Stimulated activated CD8-positive, alpha-beta memory T cell treated with anti-CD3 and anti-CD28 coated beads, Interleukin-15, amount 100 ng/mL, for 24 hours (primary cell): ENCODE measurements around the gene PRKD1.

Source experiments
- DNase-seq: peaks from one replicate; pipeline ENCODE4 v3.0.0-alpha.2; 2020; ENCODE audit warnings: low read depth

PRKD1 gene

GRCh38 chr14:29672831-29673230, 254.8 kb downstream of the PRKD1 start:
- no peak for DNase-seq

DNA sequence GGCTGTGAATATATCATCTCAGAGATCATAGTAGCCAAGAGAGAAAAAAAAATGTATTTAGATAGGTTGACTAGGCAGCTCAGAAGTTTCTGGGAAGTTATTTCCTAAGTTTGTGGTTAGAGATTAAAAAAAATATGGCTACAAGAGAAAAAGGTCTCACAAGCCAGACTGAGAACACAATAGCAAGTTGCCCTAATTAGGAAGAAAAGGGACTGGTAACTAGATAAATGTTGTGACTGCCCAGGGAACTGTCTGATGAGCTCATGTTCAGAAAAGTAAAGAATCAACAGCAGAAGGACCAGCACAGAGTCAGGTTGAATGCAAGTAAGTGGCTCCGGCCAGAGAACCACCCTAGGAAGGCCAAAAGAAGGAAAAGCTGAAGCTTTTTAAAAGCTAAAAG, 256.6 kb downstream of the PRKD1 start:
- DNase-seq: no peak

DNA sequence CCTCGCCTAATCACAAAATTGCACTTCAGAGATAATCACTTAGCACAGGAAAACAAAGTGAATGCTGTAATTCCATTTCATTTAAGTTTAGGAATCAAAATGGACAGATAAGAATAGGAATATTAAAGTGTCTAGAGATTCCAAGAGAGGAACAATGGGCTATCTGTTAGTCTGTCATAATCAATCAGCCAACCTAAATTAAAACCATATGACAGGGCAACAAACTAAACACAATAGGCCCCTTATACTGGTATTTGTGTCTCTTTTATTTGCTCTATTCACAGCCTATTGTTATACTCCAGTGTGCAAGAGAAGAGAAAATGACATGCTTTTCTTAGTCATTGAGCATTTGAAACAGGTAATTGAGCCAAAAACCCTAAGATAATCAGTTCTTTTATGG, 259.4 kb downstream of the PRKD1 start:
- DNase-seq: no peak

- DNase-seq: no peak
Observed at GRCh38 chr14:29664515-29664914, 263.1 kb downstream of the PRKD1 start.

DNA sequence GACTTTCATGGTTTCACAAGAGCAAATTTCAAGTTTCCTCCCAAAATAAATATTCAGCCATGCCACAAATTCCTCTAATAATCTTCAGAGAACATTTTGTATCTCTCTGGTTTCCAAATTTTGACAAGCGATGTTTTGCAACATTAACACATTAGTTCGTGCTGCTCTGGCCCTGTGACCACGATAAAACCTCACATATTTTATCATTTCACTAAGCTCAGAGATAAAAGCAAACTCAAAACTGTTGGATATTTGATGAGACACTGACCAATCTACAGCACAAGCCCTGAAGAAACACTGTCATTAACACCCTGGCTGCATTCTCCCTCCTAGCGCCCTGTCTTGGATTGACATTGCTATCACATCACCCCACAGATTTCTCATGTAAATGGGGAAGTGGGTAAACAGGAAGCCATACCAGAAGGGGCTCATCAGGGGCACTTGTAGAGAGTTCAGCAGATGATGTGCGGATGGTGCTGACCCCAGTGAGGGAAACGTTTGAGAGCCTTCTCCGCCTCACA, 264.3 kb downstream of the PRKD1 start:
- no peak for DNase-seq

DNA sequence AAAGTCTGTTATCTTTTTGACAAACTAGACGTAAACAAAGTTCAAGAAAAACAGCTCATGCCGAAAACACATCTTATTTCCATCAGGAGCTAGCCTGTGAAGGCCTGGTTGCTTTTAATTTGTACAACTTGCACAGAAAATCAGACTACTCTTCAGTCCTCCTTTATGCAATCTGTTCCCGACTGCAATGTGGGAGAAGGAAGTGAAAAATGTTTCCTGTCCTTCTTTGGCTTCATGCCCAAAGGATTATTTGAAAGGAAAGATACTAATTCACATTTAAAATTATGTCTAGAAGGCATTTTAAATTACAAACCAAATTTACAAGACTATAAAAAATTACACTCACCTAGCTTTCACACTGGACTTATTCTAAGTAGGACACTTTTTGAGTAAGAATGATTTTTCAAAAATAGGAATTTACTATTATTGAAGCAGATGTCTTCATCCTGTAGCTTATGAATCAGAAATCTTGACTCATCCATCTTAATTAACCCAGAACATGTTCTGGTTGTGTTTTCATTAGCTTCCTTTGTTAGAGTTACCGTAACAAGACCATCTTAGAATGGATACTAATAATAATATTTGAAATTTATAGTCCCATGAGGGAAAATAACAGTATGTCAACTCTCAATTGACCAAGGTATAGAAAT, 272.6 kb downstream of the PRKD1 start:
- no peak for DNase-seq

- no peak for DNase-seq
Observed at GRCh38 chr14:29653303-29653702, 274.3 kb downstream of the PRKD1 start.

- DNase-seq: no peak
Observed at GRCh38 chr14:29652571-29652970, 275.1 kb downstream of the PRKD1 start.

- DNase-seq: no peak
Observed at GRCh38 chr14:29650554-29651269, 276.9 kb downstream of the PRKD1 start.

DNA sequence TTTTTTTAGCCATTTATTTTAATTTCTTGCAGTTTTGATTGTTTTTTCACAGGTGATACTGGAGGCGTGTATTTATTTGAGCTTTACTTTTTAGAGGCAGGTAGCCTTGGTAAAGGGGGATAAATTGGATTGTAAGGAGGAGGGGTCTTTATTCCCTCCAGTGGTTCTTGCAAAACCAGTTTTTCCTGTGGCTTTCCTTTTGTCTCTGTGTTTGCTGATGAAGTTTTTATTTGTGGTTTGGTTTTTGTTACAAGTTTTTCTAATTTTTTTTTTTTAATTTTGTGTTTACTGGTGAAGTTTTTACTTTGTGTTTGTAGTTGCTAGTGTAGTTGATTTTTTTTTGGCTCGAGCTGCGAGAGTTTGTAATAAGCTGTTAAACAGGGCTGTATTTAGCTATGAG, 278.5 kb downstream of the PRKD1 start:
- no peak for DNase-seq

DNA sequence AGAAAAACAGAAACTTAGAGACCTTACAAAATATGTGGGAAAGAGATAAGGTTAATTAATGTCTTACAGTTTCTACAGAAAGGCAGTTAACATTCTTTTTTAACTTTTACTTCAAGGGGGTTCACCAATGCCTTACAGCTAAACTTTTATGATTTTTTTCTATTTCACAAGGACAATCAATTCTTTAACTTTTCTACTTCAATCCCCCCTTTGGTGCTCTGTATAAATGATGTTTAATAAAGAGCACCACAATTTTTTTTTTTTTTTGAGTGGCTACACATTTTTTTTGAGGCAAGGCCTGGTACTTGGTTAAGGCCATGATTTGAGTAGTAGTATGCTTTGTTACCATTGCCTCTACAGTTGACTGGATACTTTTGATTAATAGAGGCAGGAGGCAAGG, 279.6 kb downstream of the PRKD1 start:
- DNase-seq: no peak

GRCh38 chr14:29645117-29645516, 282.5 kb downstream of the PRKD1 start:
- DNase-seq: no peak

DNA sequence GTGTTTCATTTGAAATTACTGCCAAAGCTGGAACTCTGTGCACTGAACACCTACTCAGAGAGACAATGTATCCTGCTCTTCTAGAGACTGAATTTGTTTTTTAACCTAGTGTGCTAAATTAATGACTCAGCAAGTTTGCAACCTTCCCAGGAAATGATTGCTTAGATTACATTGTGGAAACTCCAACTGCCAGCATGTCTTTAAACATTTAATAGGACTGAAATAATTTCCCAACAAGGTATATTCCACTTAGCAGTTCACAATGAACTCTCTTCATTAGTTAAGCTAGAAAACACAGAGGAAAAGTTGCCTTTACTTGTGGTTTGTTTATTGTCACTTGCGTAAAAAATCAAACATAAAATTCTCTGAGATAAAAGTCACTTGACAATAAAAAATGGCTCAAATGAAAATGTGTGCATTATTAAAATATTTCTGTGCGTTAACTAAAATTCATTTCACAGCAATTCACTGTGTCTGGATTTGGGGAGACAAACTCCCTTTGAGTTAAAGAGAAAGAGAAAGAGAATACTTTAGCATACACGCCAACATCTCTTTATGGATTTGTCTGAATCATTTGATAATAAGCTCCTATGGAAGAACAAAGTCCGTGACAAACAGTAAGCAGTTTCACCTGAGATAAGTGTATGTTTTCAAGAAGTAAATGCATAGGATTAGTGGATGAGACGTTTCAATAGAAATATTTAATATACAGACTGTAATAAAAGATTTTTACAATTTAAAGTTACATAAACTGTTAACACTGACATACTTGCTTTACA, 284.0 kb downstream of the PRKD1 start:
- no peak for DNase-seq

DNA sequence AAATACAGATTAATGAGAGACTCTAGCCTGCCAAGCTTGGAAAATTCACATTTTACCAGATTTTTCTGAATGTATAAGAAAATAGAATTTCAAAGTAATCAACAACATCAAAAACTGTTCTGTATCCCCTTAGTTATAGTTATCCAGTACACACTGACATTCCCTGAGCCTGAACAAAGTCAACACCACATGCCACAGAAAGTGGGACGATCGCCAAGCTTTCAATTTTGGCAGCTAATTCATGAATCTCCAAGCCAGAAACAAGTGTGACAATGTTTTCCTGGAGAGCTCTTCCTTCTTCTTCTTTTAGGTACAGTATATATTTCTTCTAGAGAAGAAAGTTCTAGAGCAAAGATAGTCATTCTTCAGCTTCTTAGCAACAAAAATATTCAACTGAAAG, 290.2 kb downstream of the PRKD1 start:
- no peak for DNase-seq

DNA sequence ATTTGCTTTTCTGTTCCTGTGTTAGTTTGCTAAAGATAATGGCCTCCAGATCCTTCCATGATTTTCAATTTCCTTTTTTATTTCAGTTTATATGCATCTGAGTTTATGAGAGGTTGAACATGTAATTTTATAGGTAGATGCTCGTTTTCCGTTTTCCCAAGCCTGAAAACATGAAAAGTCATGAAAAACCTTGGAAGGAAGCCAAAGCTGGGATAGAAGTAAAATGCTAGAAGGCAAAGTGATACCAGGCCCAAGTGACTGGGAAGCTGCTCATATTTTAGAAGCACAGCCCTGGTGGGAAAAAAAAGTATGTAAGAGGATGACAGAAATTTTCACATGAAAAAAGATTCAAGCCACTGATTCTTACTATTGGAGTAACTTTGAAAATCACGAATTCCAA, 290.8 kb downstream of the PRKD1 start:
- DNase-seq: no peak

DNA sequence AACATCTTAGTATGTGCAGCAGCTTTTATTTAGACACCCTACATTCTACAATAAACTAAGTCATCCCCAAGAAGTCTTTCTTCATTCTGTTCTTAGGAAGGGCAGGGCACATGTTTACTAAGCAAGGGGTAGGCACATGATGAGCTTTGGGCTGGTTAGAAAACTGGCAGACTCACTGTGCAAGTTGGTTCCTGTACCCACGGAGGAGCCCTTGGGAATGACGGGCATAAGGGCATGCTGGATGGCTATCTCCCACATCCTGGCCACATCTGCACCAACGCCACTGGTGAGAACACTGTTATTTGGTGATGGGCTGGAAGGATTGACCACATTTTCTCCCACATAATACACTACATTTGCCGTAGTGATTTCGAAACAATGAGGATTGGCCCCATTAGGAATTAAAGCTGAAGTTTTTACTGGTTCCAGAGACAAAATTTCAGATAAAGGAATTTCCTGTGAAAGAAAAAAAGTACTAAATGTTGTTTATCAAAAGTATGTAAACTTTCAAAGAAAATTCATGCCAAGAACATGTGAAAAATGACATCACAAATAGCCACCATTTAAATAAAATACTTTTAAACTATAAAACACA, 297.0 kb downstream of the PRKD1 start:
- DNase-seq: no peak

GRCh38 chr14:29629839-29630238, 297.8 kb downstream of the PRKD1 start:
- no peak for DNase-seq

- DNase-seq: no peak
Observed at GRCh38 chr14:29627137-29627536, 300.5 kb downstream of the PRKD1 start.

DNA sequence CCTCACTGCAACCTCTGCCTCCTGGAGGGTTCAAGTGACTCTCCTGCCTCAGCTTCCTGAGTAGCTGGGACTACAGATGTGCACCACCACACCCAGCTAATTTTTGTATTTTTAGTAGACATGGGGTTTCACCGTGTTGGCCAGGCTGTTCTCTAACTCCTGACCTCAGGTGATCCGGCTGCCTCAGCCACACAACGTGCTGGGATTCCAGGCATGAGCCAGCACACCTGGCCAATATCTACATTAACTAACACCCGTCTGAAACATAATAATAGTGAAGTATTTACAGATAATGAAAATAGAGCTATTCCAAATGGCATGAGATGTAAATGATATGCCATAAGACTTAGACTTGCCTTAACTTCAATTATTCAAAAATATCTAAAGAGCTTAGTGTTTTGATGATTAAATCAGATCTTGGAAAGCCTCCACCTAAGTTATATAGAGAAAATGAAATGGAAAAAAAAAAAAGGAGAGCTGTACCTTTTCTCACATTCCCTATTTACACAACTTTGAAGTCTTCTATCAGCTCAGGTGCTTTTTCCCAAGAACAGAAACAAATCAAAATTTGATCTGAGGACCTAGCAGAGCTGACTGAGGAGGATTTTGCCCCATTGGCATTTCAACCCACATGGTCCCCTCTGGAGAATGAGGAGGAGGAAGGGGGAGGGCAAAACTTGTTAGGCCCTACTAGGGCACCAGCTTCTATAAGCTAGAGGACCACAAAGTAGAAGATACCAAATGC, 309.2 kb downstream of the PRKD1 start:
- no peak for DNase-seq

DNA sequence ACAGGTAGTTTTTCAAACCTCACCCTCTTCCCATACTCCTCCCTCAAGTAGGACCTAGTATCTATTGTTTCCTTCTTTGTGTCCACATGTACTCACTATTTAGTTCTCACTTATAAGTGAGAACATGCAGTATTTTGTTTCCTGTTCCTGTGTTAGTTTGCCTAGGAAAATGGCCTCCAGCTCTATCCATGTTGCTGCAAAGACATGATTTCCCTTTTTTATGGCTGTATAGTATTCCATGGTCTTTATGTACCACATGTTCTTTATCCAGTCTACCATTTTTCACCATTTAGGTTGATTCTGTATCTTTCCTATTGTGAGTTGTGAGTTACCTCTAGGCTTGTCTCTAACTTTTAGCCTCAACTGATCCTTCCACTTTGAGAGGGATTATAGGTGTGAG, 310.7 kb downstream of the PRKD1 start:
- DNase-seq: no peak

GRCh38 chr14:29608861-29609260, 318.8 kb downstream of the PRKD1 start:
- no peak for DNase-seq

GRCh38 chr14:29607169-29607568, 320.5 kb downstream of the PRKD1 start:
- no peak for DNase-seq
